DMS 273 (cell line): ENCODE data around the gene ROGDI.

Experiments used
- DNase-seq: peaks from one replicate; lab custom pipeline; 2025; ENCODE audit not compliant: unreplicated experiment; lab: John Stamatoyannopoulos, UW

The ROGDI gene

DNA sequence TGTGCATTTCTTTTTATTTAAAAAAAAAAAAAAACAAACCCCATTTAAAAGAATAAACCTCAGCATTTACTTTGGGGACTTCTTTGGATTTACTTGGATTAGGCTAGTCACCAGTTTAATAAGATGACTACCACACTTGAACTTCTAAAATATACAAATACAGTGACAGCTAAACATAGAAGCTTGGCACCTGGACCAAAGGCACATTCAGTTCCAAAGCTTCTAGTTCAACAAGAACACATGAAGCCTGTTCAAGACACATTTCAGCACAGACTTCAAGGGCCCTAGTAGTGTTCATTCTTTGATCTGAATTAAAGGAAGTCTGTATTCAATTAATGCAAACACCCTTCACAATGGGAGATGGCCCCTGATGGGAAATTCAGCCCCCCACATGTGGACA is 11.6 kb upstream of the ROGDI start:
- DNase-seq = no peak

DNA sequence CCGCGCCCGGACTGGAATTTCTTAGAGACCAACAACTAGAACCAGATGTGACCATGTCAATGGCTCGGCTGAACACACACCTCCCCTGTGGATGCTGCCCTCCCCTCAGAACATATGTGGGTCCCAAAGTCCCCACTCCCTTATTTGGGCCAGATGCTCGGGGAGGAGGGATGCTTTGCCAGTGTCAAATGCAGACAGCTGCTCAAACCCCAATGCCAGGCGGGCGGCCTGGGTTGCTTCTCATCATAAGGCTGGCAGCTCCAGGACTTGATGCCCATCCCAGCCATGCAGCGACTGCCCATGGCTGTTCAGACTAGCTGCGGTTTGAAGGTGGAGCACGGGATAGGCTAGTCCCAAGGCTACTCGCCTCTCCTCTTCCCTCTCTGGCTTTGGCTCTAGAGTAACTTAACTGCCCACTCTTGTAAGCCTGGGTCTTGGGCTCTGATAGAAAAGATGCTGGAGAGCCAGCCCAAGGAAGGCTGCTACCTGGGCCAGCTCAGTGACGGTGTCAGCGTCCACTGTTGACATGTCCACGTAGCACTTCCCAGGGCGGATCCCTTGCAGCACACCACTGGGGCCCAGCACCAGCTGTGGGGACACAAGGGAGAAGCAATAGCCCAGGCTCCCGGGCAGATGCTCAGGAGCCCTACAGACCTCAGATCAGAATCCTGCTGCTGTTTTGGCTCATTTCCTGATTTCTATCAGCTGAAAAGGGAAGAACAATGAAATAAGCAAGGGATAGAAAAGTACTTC is 11.0 kb upstream of the ROGDI start:
- DNase-seq = no peak

DNA sequence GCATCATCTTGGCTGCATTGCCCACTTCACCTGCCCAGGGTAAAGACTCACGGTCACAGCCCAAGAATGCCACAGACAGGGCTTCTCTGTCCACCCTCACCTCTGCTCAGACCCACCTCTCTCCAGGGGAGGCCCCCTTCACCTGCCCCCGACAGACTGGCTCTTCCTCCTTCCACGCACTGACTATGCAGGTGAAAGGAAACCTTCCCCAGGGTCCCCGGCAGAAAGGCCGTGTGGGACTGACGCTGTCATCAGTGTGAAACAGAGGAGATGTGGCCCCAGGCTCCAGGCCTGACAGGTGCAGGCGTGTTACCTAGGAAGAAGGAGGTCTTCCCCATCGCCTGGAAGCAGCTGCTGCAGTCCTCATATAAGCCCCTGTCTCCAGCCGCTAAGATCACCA is 9.3 kb upstream of the ROGDI start:
- DNase-seq = no peak

DNA sequence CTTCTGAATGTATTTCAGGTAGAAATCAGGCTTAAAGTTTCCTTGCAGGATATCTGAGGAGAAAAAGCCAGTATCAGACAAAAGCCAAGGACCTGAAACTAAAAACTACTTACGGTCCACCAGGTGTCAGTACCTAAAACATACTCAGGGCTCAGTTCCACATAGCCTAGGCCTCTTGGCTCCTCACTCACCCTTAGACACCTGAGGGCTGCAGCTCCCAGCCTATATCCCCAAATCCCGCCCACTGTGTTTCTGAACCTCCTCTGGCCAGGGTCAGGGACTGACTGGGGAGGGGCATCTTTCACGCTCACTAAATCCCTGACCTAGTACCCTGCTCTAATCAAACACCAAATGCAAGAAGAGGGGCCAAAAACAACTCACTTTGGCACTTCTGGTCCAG is 8.8 kb upstream of the ROGDI start:
- no peak for DNase-seq

DNA sequence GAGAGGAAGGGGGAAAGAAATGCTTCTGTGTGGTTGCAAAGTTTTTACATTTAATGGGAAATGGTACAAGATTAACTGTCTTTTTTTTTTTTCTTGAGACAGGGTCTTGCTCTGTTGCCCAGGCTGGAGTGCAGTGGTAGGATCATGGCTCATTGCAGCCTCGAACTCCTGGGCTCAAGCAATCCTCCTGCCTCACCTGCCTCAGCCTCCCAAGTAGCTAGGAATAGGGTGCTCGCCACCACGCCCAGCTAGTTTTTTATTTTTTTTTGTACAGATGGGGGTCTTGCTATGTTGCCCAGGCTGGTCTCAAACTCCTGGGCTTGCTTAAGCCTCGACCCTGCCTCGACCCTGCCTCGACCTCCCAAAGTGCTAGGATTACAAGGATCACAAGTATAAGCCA is 3.8 kb upstream of the ROGDI start:
- no peak for DNase-seq

DNA sequence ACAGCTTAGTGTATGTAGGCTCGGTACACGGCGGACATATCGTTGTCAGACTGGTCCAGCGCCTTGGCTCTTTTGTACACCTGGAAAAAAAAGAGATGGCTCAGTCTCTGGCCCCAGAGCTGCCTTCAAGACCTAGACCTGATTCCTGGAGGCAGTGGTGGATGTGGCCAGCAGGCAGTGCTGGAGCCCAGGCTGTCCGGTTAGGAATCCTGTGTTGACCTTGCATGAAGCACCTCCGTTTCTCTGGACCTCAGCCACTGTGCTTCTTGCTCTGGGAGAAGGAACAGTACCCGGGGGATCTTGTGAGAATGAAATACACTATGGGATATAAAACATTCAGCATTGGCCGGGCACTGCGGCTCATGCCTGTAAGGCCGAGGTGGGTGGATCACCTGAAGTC is 2.8 kb upstream of the ROGDI start:
- no peak for DNase-seq

DNA sequence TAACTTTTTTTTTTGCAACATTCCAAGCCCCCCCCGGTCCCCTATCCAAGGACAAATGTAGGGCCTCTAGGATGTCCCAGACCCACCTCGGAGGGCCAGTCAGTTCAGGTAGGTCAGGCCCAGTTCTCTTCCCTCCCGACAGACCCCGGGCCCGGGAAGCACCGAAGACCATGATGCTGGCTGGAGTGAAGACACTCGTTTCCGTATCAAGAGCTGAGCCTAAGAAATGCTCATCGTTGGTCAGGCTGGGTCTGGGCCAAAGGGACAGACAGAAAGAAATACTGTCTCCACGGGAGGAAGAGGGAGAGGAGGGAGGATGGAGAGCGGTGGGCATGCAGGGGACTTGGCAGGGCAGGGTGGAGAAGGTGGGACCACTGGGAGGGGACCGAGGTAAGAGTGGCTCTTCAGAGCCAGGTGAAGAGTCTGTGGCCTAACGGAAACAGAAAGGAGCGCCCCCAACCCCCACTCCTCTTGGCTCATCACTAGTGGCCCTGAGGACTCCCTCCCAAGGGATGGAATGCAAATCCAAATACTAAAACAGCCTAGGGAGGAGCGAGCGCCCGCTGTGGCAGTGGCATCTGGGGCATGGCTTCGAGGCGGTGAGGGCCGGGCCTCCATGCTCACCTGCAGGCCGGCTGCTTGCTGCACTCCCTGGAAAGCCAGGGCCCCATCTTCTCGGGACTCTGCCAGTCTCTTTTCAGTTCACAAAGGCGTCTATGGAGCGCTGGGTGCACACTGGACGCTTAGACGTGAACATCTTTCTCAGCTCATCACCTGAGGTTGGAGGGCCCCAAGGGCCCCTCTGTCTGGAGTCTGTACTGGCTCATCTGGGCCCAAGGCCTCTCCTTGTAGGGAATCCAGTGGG is 1.7 kb upstream of the ROGDI start:
- peak; percentile 36 for DNase-seq

DNA sequence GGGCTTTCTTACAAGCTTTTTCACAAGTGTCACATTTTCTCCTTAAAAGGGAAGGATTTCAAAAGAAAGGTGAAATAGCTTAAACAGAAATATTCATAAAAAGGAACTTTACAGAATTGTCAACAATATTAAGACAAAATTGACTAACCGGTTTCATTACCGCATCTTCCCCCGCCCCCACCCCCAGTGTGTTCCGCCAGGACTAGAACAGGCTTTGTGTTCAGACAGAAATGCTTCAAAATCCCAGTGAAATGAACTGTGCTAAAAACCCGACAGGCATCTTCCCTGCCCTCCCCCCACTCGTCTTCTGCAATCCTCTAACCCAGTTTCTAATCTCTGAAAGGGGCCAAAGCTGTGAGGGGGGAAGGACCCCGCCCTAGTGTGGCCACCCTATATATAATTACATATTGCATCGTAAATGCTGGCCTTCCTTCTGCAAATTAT is 990 bp upstream of the ROGDI start:
- DNase-seq = no peak

DNA sequence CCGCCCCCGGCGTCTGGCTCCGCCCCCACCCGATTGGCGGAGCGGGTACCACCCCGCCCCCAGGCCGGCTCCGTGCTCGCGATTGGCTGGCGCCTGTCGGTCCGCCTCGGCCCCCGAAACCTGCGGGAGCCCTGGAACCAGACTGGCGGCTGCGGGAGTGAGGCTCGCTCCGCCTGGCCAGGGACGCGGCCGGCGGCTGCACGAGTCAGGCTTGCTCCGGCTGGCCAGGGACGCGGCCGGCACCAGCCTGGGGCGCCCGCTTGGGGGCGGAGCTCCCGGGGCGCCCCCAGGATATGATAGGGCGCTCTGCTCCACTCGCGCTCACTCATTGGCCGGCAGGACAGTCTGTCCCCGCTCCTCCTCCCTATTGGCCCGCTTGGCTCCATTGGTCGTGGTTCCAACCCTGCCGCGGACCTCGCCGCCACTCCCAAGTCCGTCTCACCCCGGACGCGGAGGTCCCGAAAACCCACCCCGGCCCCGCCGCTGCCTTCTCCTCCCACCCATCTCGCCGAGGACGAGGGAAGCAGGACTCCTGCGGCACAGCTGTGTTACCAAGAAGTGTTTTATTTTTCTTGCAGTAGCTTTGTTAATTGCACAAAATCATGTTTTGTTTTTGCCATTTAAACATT is 340 bp upstream of the ROGDI start:
- peak; percentile 98 for DNase-seq

DNA sequence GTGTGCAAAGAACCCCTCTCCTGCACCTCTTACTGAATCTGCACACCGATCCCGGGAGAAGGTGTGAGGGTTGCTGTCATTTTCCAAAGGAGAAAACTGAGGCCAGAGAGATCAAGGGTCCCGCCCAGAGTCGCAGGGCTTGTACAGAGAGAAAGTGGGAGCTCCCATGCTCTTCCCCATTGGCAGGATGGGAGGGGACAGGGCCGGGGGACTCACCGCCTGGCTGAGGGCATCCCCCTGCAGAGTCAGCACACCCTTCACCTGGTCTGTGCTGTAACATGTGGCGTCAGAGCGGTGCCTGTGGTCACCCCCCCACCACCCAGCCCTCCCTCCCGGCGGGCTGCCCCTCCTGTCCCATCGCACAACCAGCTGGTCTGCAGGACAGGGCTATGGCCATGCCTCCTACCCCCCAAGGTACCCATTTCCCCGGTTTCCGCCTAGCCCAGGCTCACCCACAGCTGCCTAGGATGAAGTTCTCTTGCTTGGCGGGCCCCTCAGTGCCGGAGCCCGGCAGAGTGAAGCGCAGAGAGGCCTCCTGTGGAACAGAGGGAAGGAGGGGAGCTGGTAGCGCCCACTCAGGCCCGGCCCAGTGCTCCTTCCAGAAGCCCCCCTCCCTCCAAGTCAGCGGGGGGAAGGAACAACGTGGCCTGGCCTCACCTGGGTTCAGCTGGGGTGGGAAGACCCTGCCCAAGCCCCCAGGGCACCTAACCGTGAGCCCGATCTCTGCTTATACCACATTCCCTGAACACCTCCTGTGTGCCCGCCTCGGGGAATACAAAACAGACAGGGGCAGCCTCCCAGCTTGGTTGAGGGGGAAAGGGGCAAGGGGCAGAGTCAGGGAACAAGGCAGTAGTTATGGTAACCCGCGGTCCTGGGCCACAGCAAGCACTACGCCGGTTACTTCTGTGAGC is 1.1 kb downstream of the ROGDI start:
- DNase-seq = peak; percentile 47

DNA sequence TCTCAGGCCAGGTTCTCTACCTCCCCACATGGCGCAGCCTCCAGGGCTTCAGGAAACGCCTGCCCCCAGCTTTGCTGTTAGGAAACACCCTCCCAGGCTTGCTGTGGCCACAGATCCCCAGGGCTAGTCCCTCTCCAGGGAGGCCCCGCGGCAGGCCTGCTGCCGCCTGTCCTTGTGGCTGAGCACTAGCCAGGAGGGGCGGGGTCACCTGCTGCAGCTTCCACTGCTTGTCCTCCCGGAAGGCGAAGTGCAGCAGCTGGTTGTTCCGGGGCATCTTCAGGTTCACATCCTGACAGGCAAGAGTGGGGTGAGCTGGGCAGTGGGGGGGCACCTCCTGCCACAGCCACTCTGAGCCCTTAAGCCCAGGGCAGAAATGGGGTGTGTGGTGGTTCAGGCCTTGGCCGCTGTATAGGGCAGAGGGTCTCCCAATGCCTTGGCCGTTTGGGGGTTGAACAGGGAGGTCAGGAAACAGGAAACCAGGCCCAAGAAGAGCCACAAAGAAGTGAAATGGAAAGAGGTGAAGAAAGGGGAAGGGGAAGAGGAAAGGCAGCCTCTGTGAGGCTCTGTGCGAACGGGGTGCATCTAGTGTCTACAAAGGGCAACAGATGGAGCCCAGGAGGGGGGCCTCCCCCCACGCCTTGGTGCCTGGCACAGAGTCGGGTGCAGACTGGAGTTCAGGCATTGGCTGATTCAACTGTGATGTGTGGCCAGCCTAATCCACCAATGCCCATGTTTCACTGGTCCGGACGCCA is 2.0 kb downstream of the ROGDI start:
- DNase-seq = peak; percentile 91

DNA sequence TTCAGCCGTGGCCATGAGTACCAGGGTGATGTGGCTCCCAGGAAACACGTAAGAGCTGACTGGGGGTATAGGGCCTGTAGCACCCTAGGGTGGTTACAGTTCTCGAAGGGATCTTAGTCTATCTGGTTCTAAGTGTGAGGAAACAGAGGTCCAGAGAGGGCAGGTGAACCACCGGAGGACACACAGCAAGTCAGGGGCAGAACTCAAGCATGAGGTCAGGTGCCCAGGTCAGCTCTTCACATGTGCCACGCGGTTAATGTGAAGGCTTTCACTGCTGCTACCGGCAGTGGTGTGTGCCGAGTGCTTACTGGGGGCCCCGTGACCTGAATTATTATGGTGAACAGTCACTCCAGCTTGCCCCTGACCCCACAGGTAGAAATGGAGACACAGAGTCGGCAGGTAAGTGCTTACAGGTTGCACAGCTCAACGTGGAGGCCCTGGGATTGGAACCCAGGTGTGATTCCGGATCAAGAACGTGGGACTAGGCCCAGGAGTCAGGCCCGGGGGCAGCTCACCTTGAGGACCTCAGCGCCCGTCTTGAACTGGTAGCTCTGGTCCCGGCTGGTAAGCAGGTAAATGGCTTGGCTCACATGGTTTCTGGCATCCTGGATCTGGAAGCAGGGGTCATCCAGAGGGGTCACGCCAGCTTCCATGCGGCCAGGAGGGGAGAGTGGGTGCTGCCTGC is 3.1 kb downstream of the ROGDI start:
- no peak for DNase-seq

DNA sequence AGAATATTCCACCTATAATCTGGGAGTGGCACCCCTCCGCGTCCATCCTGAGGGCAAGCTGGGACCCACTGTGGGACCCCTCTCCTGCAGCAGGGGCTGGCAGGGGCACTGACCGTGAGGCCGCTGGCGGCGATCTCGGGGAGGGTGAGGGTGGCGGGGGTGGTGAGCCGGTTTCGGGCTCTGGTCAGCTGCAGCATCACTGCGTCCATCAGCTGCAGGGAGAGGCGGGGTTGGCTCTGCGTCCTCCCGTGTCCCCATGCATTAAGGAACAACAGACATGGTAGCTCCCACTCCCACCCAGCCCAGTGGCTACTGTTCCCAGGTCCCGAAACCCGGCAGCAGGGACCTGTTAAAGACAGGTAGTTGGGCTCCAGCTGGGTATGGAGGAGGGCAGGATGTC is 4.0 kb downstream of the ROGDI start:
- no peak for DNase-seq

DNA sequence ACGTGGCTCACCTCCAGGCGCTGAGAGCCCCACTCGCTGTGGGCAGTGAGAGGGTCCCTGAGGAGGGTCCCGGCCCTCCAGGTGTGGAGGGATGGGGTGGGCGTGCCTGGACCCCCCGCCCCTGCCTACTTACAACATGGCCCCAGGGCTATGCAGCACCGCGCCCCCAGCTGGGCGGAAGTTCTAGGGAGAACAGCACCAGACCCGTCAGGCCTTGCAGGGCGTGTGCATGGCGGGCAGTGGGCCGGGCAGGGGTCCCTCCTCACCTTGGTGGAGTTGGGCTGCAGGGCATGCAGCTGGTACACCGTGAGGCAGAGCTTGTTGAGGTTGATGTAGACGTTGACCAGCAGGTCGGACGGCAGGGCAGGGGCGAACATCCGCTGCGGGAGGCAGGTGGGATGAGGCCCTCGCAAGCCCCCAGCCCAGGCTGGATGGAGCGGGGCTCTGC is 4.6 kb downstream of the ROGDI start:
- no peak for DNase-seq

DNA sequence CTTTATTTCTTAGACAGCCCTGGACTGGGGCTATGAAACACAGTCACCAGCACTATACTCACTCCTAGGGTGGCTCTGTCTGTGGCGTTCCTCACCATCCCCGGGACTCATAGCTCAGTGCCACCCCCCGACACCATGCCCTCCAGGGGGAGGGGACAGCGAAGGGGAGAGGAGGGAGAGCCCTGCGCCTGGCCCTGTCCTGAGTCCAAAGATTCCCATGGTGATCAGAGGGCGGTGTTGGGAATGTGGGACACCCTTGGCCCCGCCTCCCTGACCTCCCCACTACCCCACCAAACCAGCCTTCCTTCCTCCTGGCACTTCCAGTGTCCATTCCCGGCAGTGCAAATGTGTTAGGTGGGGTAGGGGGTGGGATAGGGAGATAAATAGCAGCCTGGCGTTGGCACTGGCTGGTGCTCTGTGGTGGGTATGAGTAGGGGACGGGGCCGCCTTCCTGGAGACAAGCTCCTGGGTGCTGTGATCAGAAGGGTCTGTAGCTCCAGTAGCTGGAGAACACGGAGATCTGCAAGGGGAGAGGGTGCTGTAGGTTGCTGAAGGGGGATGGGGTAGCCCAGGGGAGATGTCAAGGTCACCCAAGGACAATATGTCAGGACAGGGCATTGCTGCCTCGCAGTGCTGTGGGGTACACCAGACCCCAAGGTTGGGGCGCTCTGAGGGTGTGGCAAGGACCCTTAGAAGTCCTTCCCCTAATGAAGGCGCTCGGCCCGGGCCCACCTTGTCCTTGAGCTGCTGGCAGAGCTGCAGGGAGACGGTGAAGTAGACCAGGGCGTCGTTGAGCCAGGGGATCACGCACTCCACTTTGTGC is 5.2 kb downstream of the ROGDI start:
- DNase-seq = no peak

DNA sequence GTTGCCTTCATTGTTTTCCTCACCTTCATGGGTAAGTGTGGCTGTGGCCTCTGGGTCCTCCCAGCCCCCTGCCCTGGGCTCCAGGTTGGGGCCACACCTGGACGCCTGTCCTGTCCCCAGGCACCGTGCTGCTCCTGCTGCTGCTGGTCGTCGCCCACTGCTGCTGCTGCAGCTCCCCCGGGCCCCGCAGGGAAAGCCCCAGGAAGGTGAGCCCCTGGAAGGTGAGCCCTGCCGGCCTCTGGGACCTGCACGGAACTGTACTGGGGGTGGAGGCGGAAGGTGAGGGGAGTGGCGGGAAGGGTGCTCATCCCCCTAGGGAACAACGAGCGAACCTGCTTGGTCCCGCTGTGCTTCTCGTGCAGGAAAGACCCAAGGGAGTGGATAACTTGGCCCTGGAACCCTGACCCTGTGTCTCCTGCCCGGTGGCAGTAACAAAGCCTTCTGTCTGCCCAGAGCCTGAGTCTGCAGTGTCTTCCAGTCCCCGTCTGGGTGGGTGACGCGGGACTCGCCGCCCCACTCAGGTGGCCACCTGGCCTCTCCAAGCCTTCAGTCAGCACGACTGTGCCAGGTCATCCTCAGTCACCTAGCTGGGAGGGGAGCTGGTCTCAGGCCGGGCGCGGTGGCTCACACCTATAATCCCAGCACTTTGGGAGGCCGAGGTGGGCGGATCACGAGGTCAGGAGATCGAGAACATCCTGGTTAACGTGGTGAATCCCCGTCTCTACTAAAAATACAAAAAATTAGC is 6.4 kb downstream of the ROGDI start:
- DNase-seq = no peak

DNA sequence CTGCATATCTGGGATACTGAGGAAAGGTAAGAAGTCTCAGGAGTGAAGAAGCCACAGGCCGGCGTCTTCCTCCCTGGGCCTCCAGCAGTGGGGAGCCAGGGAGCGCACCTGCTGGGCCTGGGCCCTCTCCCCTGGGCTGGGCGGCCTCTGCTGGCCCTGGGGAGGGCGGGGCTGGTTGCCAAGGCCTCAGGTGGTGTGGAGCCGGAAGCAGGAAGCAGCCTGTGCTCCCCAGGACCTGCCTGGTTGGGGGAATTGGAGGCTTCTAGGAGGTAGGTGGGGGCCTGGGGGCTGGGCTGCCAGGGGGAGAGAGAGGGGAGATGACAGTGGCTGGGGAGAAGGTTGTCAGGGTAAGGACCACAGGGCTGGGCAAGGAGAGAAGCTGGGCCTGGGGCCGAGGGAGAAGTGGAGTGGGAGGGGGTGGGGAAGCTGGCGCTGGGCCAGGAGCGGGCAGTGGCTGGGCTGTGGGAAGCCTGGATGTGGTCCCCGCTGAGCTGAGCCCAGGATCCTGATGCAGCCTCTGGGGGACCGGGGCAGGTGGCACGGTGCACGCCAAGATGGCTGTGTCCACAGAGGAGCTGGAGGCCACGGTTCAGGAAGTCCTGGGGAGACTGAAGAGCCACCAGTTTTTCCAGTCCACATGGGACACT is 7.1 kb downstream of the ROGDI start, which contains the start of gene SMIM22:
Gene SMIM22, plus strand, starts transcription at position 189 of the 647 bp plus-strand sequence. Its CDS starts 366 bp downstream, at position 555.
- DNase-seq = no peak
